GM20000 (cell line): ENCODE measurements around the gene CACNG1.

ENCODE experiments used
- DNase-seq: peaks from one replicate; pipeline ENCODE4 v3.0.0; 2012; ENCODE audit warnings: low spot score
- TF ChIP-seq, protein P1 (sequence below): IDR thresholded peaks from 2 replicates; pipeline ENCODE4 v1.5.1; 2012; ENCODE audit warnings: mild to moderate bottlenecking, control low read depth; ENCODE audit errors: extremely low read depth, missing control alignments

CACNG1 gene

DNA sequence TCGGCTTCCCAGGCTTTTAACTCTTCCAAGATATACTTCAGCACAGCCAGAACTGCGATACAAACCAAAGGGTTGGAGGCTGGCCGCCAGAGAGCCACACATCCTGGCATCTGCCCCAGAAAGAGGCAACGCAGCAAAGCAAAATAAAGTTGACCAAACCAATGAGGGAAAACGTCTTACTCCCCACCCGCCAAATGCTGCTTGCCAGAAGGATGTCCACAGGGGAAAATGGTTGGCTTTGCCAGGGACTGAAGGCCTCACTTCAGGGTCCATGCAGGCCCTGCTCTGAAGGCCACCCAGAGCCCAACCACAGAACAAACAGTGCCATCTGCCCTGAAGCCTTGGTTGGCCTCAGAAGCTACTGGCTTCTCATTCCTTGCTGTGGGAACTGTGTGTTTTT, 15.0 kb downstream of the CACNG1 start:
- TF ChIP-seq, protein P1, sequence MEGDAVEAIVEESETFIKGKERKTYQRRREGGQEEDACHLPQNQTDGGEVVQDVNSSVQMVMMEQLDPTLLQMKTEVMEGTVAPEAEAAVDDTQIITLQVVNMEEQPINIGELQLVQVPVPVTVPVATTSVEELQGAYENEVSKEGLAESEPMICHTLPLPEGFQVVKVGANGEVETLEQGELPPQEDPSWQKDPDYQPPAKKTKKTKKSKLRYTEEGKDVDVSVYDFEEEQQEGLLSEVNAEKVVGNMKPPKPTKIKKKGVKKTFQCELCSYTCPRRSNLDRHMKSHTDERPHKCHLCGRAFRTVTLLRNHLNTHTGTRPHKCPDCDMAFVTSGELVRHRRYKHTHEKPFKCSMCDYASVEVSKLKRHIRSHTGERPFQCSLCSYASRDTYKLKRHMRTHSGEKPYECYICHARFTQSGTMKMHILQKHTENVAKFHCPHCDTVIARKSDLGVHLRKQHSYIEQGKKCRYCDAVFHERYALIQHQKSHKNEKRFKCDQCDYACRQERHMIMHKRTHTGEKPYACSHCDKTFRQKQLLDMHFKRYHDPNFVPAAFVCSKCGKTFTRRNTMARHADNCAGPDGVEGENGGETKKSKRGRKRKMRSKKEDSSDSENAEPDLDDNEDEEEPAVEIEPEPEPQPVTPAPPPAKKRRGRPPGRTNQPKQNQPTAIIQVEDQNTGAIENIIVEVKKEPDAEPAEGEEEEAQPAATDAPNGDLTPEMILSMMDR, result no peak
- DNase-seq, result no peak

DNA sequence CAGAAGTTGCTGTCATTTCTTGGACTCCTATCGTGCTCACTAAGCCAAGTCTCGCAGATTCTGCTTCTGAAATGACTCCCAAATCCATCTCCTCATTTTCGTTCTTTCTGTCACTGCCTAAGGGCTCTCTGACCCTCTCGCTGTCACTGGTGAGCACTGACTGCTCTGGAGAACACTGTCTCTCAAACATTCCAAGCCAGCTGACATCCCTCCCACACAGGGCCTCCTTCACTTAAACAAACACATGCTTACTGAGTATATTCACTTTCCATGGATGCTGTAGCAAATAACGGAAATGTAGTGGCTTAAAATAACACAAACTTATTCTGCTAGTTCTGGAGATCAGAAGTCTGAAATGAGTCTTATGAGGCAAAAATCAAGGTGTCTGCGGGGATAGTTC, 18.8 kb downstream of the CACNG1 start:
- TF ChIP-seq, protein P1, result no peak
- DNase-seq, result no peak

DNA sequence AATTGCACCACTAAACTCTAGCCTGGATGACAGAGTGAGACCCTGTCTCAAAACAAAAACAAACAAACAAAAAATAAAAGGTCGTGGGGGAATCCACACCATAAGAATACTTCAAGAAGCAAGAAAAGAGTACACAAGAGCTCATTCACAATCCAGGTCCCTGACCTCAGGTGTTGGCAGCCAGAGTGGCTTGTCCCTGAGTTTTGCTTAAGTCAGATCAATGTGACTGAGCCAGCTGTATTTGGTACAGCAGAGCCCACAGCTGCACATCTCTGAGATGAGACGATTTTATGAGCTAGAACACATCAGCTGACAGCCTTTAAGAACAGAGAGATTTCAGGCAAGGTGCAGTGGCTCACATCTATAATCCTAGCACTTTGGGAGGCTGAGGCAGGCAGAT, 22.4 kb downstream of the CACNG1 start:
- DNase-seq, result no peak
- TF ChIP-seq, protein P1, result no peak

DNA sequence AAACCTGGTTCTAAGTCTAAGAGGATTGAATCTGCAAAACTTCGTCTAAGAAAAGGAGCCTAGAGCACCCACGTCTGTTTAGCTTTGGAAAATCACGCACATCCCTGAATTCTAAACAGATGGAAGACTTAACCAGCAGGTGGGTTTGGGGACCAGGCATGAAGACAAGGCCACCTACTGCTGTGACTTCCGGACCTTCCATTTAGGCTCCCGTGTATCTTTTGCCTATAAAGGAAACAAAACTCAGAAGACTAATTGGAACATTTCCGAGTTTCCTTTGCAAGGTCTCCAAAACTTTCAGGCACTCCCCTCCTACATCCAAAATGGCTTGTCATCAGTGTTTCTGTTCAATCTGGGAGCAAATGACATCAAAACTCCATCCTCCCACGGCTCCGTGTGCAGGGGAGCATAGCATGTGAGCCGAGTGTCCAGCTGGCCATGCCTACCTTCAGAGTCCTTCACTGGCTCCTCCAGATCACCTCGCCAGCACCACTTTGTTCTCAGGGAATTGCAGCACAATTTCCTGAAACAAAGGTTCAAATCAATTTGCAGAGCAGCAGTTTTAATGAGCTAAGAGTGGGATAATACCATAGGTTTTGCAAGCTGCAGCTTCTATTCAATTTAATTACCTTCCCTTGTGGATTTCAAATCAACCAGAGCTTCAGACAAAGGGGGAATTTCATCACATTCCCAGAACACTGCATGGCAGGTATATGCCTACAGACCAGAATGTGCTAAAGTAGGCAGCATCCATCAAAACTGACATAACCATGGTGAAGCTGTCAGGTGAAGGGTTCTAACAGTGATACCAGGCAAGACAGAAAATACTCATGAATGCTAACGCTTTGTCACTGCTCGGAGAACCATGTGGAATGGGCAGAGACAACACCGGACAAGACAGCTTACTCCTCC, 23.5 kb downstream of the CACNG1 start:
- DNase-seq, result no peak
- TF ChIP-seq, protein P1, result no peak

DNA sequence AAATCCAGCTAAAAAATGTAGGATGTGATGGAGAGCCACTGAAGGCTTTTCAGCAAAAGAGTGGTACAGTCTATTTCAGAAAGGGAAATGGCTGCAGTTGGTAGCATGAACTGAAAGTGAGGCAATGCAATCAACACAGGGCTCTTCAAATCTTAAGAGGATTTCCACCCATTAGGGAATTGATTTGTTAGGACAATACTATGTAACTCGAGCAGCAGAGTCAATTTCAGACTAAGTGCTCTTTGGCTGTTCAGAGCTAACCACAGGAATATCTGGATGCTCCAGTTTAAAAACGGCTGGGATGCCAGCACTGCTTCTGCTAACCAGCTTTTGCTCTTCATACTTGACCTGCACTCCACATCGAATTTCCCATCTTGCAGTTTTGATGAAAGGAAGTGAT, 24.6 kb downstream of the CACNG1 start:
- TF ChIP-seq, protein P1, result no peak
- DNase-seq, result no peak

DNA sequence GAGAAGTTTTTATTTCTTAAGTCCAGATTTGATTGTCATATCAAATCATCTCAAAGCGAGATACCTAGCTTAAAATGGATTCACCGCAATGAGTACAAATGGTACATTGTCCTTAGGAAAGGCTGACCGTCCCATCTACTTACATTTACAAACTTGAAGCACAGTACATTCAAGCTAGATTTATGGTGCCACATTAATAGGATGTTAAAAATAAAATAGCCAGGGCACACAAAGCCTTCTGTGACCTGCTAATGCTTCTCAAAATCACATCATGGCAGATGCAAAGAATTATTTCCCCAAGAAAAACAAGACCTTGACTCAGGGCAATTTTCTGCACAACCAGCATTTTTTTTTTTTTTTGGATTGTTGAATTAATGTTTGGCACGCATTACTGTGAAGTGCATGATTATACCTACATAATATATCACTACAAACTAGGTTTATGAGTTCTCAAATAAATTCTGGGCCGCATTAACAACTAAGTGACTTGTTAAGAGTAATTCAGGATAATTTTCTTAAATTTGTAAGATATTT, 25.3 kb downstream of the CACNG1 start:
- no peak for DNase-seq

DNA sequence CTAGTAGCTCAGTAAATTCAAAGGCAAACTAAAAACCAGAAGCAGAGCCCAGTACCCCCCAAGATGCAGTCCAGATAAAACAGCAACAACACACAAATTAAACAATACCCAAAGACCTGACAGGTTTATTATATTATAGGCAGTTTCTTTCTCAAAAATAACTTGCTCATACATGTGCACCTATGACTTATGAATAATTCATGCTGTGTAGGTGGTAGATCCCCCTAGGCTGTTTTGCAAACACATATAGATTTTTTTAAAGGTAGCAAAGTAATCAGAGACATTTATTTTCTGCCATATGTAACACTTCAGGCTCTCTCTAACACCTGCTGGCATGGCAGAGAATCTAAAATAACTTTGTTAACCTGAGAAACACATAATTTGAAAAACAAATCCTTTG, 27.2 kb downstream of the CACNG1 start:
- no peak for DNase-seq
- TF ChIP-seq, protein P1, result no peak

More for the DNA sequence above, 25.3 kb downstream of the CACNG1 start:
- TF ChIP-seq, protein P1, result no peak
